CD4-positive, alpha-beta T cell treated with Interleukin-15 for 4 hours (primary cell): ENCODE measurements around the gene PTF1A.

Source experiments
- DNase-seq: peaks from one replicate; pipeline ENCODE4 v3.0.0-alpha.2; 2020; ENCODE audit warnings: low spot score

PTF1A gene

DNA sequence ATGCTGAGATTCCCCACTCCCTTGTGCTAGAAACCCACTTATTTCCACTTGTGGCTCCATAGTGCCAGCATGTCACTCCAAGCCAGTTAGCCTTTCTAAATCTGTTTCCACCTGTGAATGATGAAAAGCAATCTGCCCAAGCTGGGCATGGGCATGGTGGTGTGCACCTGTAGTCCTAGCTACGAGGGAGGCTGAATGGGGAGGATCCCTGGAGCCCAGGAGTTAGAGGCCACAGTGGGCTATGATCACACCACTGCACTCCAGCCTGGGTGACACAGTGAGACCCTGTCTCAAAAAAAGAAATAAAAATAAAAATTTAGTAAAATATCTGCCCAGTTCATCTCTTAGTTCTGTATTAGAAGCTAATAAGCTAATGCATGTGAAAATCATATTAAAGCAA lies 5.0 kb upstream of the PTF1A start:
- no peak for DNase-seq

GRCh38 chr10:23189024-23189423 lies 3.1 kb upstream of the PTF1A start:
- no peak for DNase-seq

- DNase-seq = no peak
Measured at GRCh38 chr10:23190872-23191763, 994 bp upstream of the PTF1A start.

GRCh38 chr10:23192712-23193434 lies 761 bp downstream of the PTF1A start:
- no peak for DNase-seq

GRCh38 chr10:23193435-23194074 lies 1.4 kb downstream of the PTF1A start:
- DNase-seq = no peak

DNA sequence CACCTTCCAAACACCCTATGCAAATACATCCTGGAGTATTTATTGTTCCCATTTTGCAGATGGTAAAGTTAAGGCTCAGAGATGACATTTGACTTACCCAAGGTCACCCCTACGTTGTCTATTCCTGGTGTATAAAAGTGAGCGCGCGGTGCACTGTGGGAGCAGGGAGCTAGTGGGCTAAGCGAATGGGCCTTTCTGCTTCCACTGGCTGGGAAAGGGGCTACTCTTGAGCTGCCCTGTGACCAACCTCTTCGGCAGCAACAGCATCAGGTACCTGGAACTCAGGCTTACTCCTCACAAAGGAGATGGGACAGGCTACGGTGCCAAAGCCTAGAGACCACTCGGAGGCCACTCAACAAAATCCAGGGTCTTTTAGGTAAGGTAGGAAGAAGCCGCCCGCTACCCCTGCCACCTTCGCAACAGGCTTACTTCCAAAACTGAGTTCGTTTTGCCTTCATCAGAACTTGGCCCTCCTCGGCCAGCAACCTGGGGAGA lies 2.4 kb downstream of the PTF1A start:
- DNase-seq = no peak

- no peak for DNase-seq
Measured at GRCh38 chr10:23194966-23195845, 3.1 kb downstream of the PTF1A start.

DNA sequence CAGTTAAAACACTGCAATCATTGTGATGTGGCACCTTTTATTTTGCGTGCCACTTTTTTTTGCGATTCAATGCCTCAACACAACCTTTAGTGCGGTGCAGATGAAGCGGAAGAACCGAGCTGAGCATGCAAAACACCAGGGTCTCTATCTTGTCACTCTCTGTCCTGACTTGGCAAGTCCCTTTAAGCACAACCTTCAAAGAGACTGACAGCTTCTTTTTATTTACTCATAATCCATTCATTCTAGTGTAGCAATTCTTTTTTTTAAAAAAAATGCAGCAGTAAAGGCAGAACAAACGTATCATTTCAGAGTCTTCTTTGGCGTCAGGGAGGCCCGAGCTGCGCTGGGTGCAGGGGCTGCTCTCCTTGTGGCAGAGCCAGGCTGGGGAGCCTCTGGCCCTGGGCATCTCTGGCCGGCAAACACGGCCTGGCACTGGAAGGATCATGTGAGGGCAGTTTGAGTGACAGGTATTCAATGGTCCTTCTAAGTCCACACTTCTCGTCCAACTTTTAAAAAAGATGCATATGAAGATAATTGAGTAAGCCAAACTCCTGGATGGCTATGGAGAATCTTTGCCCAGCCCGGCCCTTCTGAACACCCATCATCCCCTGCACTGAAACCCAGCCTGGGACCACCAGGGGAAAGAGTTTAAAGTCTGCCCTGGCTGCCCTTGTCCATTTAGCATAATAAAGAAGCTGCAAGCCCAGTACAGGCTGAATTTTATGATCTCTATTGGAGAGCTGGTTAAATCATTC lies 3.9 kb downstream of the PTF1A start:
- no peak for DNase-seq

DNA sequence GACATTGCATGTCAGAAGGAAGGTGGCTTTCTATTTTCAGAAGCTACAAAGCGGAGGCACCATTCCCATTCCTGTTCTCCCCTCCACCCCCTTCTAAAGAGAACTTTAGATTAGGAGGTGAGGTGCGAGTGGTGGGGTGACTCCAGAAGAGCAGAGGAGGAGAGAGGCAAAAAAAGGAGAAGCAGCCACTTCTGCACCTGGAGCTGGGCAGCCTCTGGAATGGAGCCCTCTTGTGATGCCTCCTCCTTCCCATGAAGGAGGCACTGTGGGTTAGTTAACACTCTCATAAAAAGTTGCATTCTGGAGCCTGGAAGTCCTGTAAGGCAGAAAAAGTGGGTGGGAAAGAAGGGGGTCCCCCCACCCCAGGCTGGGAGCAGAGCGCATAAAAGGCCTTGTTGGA lies 4.8 kb downstream of the PTF1A start:
- no peak for DNase-seq

- DNase-seq = no peak
Measured at GRCh38 chr10:23197416-23197861, 5.3 kb downstream of the PTF1A start.

GRCh38 chr10:23198610-23198939 lies 6.5 kb downstream of the PTF1A start:
- no peak for DNase-seq

DNA sequence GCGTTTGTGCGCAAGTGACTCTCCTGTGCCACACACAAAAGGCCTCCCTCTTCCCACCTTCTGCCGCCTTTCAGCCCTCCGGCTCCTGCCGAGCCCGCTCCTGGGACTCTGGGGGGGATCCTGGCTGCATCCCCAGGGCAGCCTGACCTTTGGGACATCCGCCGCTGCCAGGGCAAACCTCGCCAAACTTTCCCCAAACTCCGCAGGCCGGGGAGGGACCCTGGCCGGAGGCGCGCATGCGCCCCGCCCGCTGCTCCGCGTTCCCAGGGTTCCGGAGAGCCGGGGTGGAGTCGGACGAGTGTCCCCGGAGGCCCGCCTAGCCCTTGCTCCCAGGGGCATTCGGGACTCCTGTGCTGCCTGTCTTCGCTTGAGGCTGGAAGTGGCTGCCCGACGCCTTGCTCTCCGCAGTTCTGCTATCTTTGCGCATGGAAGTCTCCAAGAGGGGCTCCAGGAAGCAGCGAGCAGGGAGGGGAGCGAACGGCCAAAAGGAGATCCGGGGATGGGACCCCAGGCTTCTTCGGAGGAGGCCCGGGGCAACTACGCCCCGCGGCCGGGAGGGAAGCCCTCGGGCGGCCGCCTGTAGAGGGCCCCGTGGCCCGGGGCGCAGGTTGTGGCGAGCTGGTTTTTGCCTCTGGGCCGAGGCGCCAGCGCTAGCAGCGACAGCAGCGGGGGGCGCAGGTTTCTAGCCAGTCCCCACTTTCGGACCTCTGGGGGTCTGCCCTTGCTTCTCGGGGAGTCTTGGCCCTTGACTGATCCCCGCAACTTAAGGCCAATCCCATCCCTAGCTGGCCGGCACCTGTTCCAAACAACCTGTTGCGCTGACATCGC lies 7.0 kb downstream of the PTF1A start:
- no peak for DNase-seq

DNA sequence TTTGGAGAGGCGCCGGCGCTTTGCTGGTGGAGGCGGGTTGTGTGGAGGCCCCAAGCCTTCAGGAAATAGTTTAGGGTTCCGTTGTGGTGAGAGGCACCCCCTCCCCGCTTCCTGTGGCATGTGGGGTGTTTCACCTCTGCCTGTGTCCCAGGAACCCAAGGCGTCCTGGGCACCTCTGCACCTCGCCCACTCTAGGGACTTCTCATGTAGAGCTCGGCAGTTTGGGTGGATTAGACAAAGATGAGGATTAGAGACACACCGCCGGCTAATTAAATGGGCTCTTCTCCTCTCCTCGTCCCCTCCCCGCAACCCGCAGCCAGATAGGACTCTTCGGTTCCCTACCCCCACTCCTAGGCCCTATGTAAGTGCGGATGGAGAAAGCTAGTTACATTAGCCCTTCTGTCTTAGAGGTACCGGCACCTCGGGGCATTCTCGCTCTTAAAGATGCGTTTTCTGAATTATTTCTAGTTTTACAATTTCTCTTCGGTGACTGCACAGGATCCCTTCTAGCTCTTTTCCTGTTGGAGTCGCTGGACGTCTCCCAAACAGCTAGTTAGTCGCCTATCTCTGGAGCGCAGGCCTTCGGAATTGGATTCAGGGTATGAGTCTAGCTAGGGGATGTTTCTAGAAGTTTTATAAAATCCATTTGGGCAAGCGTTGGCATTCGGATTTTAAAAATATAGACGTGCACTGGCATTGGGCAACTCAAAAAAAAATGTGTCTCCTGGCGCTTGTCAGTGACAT lies 7.8 kb downstream of the PTF1A start:
- no peak for DNase-seq

GRCh38 chr10:23200586-23200985 lies 8.5 kb downstream of the PTF1A start:
- DNase-seq = no peak

- no peak for DNase-seq
Measured at GRCh38 chr10:23200997-23201652, 9.0 kb downstream of the PTF1A start.

DNA sequence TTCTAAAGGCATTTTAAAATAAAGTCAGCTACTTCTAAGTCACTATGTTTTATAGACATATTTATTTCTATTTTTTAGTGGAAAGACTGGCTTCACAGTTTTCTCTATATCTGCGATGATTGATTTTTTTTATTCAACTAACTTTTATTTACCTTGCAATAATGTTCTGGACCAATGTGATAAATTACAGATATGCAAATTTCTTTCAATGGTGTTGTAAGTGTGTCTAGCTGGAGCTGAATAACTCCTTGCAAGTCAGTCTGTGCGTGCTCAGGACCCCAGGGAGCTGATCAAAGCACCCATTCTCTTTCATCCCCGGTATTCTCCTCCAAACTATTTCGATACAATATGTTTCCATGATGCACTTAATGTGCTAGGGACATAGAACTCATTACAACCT lies 9.7 kb downstream of the PTF1A start:
- no peak for DNase-seq

- no peak for DNase-seq
Measured at GRCh38 chr10:23202779-23203178, 10.7 kb downstream of the PTF1A start.

- no peak for DNase-seq
Measured at GRCh38 chr10:23203369-23204325, 11.5 kb downstream of the PTF1A start.
